HCT116 (cell line): ENCODE results near the gene HOXD8. TPM values are rescaled to one million over a fixed set of nuclear protein-coding genes. Genes with fewer than 3 reads are reported as not detected.

ENCODE experiments used
- ATAC-seq: fragments of 200-7000 bp; cut with Tn5 transposase; 2 replicates; pipeline ENCODE4 v1.9.1; 2020; ENCODE audit warnings: mild to moderate bottlenecking, moderate library complexity
- BruUV-seq: library from RNA; stranded (reverse); fragments of 400-500 nt; replicated peaks from 2 replicates; lab custom pipeline; 2021; lab: Mats Ljungman, UMichigan
- CTCF ChIA-PET: fragments of 300-600 bp; sonication (Branson Sonifier 250); formaldehyde crosslinking; loops from one replicate; lab custom pipeline; 2021; ENCODE audit warnings: antibody characterized with exemption; lab: Charles Lee
- POLR2A ChIA-PET: fragments of 300-600, 350-600 bp; sonication (Branson Sonifier 250); formaldehyde crosslinking; loops from one replicate; lab custom pipeline; 2021; ENCODE audit warnings: antibody characterized with exemption; lab: Charles Lee
- RAD21 ChIA-PET, 2 experiments: fragments of 300-600 bp; sonication (Branson Sonifier 250); formaldehyde crosslinking; loops; one replicate each; lab custom pipeline; 2023; ENCODE audit warnings: low total read pairs in 2 of 2; ENCODE audit not compliant: uncharacterized antibody in 2 of 2, unreplicated experiment in 2 of 2, low non-redundant PET in 1 of 2; lab: Charles Lee
- DNase-seq: peaks from one replicate; pipeline ENCODE4 v3.0.0-alpha.2; 2010; ENCODE audit warnings: low read depth, low spot score
- H2AFZ ChIP-seq: fragments of 200-600 bp; shearing (Covaris generic), sonication (generic); 2 replicates; pipeline ENCODE4 v1.6.1; 2017; ENCODE audit warnings: low read depth, mixed run types, mixed read lengths, antibody characterized with exemption, low read length; ENCODE audit not compliant: poor library complexity, severe bottlenecking
- H3K27ac ChIP-seq: 2 replicates; pipeline ENCODE4 v1.5.1; 2012; ENCODE audit warnings: low read depth, low read length
- H3K27me3 ChIP-seq: fragments of 200-600 bp; sonication (generic); 2 replicates; pipeline ENCODE4 v1.6.1; 2016; ENCODE audit warnings: mixed run types, low read length, mixed read lengths; ENCODE audit not compliant: insufficient read depth
- H3K36me3 ChIP-seq, 2 experiments: fragments of 200-500 bp in 1 of 2; fragments of 200-600 bp in 1 of 2; sonication (Bioruptor generic) in 1 of 2; sonication (generic) in 1 of 2; 2 replicates each; pipeline versions ENCODE4 v1.5.1 to v1.6.1; 2014 to 2016; ENCODE audit warnings: low read length in 2 of 2, inconsistent platforms in 1 of 2, mixed read lengths in 1 of 2, mixed run types in 1 of 2; ENCODE audit not compliant: insufficient read depth in 2 of 2, control insufficient read depth in 1 of 2
- H3K4me1 ChIP-seq, 2 experiments: fragments of 200-600 bp in 1 of 2; sonication (generic) in 1 of 2; 2 replicates each; pipeline versions ENCODE4 v1.5.1 to v1.6.1; 2012 to 2017; ENCODE audit warnings: low read length in 2 of 2, inconsistent platforms in 1 of 2, mild to moderate bottlenecking in 1 of 2, mixed read lengths in 1 of 2, mixed run types in 1 of 2, moderate library complexity in 1 of 2; ENCODE audit not compliant: insufficient read depth in 2 of 2, control insufficient read depth in 1 of 2
- H3K4me2 ChIP-seq: fragments of 200-600 bp; sonication (generic); 2 replicates; pipeline ENCODE4 v1.6.1; 2017; ENCODE audit warnings: mixed run types, low read length, mixed read lengths
- H3K4me3 ChIP-seq, 2 experiments: fragments of 200-600 bp in 1 of 2; sonication (generic) in 1 of 2; replicated peaks in 1 of 2; 2 replicates each; pipeline ENCODE4 v1.5.1; 2011 to 2016; ENCODE audit warnings: low read length in 2 of 2, control low read depth in 1 of 2, low read depth in 1 of 2, mild to moderate bottlenecking in 1 of 2, mixed read lengths in 1 of 2, mixed run types in 1 of 2
- H3K79me2 ChIP-seq: fragments of 200-600 bp; sonication (generic); 2 replicates; pipeline ENCODE4 v1.6.1; 2017; ENCODE audit warnings: mild to moderate bottlenecking, mixed run types, low read length, moderate library complexity, mixed read lengths; ENCODE audit not compliant: insufficient read depth
- H3K9ac ChIP-seq: fragments of 200-600 bp; sonication (generic); 2 replicates; pipeline ENCODE4 v1.6.1; 2016; ENCODE audit warnings: low read length, mixed read lengths
- H3K9me2 ChIP-seq: fragments of 200-600 bp; sonication (generic), shearing (Covaris generic); 2 replicates; pipeline ENCODE4 v1.6.1; 2017; ENCODE audit warnings: mixed run types, mild to moderate bottlenecking, moderate library complexity; ENCODE audit not compliant: insufficient read depth
- H3K9me3 ChIP-seq, 2 experiments: fragments of 200-500 bp in 1 of 2; fragments of 200-600 bp in 1 of 2; sonication (Bioruptor generic) in 1 of 2; sonication (generic) in 1 of 2; 2 replicates each; pipeline ENCODE4 v1.6.1; 2014 to 2017; ENCODE audit warnings: low read length in 2 of 2, mixed read lengths in 2 of 2, inconsistent platforms in 1 of 2, low read depth in 1 of 2, mild to moderate bottlenecking in 1 of 2, mixed run types in 1 of 2, moderate library complexity in 1 of 2; ENCODE audit not compliant: control insufficient read depth in 1 of 2, insufficient read depth in 1 of 2
- H4K20me1 ChIP-seq: fragments of 200-600 bp; sonication (generic), shearing (Covaris generic); 2 replicates; pipeline ENCODE4 v1.6.1; 2017; ENCODE audit warnings: mixed run types, mild to moderate bottlenecking, moderate library complexity; ENCODE audit not compliant: insufficient read depth
- ATF3 ChIP-seq: IDR thresholded peaks from 2 replicates; pipeline ENCODE4 v1.6.1; 2012
- CBX3 ChIP-seq: IDR thresholded peaks from 2 replicates; pipeline ENCODE4 v1.6.1; 2012; ENCODE audit warnings: low read depth
- EGR1 ChIP-seq: IDR thresholded peaks from 2 replicates; pipeline ENCODE4 v1.6.1; 2012; ENCODE audit warnings: low read depth
- ELF1 ChIP-seq: IDR thresholded peaks from 2 replicates; pipeline ENCODE4 v1.6.1; 2012; ENCODE audit warnings: low read depth, borderline replicate concordance
- EZH2 ChIP-seq: fragments of 200-600 bp; sonication (generic); IDR thresholded peaks from 2 replicates; pipeline ENCODE4 v1.6.1; 2017; ENCODE audit warnings: antibody characterized with exemption, mixed run types
- FOSL1 ChIP-seq: IDR thresholded peaks from 2 replicates; pipeline ENCODE4 v1.6.1; 2012; ENCODE audit warnings: low read depth
- JUND ChIP-seq: IDR thresholded peaks from 2 replicates; pipeline ENCODE4 v1.6.1; 2012
- POLR2A ChIP-seq: IDR thresholded peaks from 2 replicates; pipeline ENCODE4 v1.7.0; 2011; ENCODE audit warnings: borderline replicate concordance; ENCODE audit not compliant: insufficient read depth, insufficient read length; ENCODE audit errors: extremely low read depth
- POLR2AphosphoS5 ChIP-seq: IDR thresholded peaks from 2 replicates; pipeline ENCODE4 v1.6.1; 2011; ENCODE audit warnings: mild to moderate bottlenecking, low read depth, low read length, moderate library complexity
- RAD21 ChIP-seq: IDR thresholded peaks from 2 replicates; pipeline ENCODE4 v1.6.1; 2012; ENCODE audit warnings: low read depth, mild to moderate bottlenecking
- SIN3A ChIP-seq: IDR thresholded peaks from 2 replicates; pipeline ENCODE4 v1.6.1; 2012; ENCODE audit warnings: low read depth
- SP1 ChIP-seq: IDR thresholded peaks from 2 replicates; pipeline ENCODE4 v1.6.1; 2012; ENCODE audit warnings: low read depth
- SRF ChIP-seq: IDR thresholded peaks from 2 replicates; pipeline ENCODE4 v1.6.1; 2012; ENCODE audit warnings: low read depth
- TCF7L2 ChIP-seq: IDR thresholded peaks from 2 replicates; pipeline ENCODE4 v1.7.0; 2011; ENCODE audit warnings: borderline replicate concordance, inconsistent platforms; ENCODE audit not compliant: insufficient read depth, insufficient read length; ENCODE audit errors: extremely low read depth
- YY1 ChIP-seq: IDR thresholded peaks from 2 replicates; pipeline ENCODE4 v1.6.1; 2011; ENCODE audit warnings: low read length, low read depth, moderate library complexity, mild to moderate bottlenecking; ENCODE audit not compliant: insufficient replicate concordance; ENCODE audit errors: extremely low read depth
- ZBTB33 ChIP-seq: IDR thresholded peaks from 2 replicates; pipeline ENCODE4 v1.6.1; 2011; ENCODE audit warnings: mild to moderate bottlenecking, low read length, moderate library complexity; ENCODE audit not compliant: insufficient replicate concordance; ENCODE audit errors: extremely low read depth
- intact Hi-C: fragments of 100-400 bp; cut with micrococcal nuclease; formaldehyde crosslinking; loops from 2 replicates; pipeline ENCODE4 v1.10.0; 2022
- total RNA-seq: library from RNA; stranded (reverse); gene quantifications from one replicate; pipeline ENCODE4 v1.2.1, GENCODE V29; 2021; ENCODE audit not compliant: unreplicated experiment
- TF ChIP-seq, protein P1 (sequence below): IDR thresholded peaks from 2 replicates; pipeline ENCODE4 v1.6.1; 2012
- TF ChIP-seq, protein P2 (sequence below): IDR thresholded peaks from 2 replicates; pipeline ENCODE4 v1.6.1; 2012; ENCODE audit warnings: low read depth
- TF ChIP-seq, protein P3 (sequence below), 3 experiments: fragments of 200-600 bp in 1 of 3; sonication (generic) in 1 of 3; IDR thresholded peaks in 2 of 3; conservative IDR thresholded peaks in 1 of 3; 2 replicates each; pipeline ENCODE4 v1.5.1; 2012 to 2017; ENCODE audit warnings: low read depth in 2 of 3, low read length in 2 of 3, antibody characterized with exemption in 1 of 3, borderline replicate concordance in 1 of 3, control low read depth in 1 of 3, mild to moderate bottlenecking in 1 of 3, mixed read lengths in 1 of 3, mixed run types in 1 of 3, moderate library complexity in 1 of 3; ENCODE audit not compliant: insufficient read depth in 1 of 3

HOXD8 gene
- total RNA-seq, 1 experiment from 2014 or later: 6.0 TPM

GRCh38 chr2:176105730-176106580, 23.6 kb upstream of the HOXD8 start:
- H4K20me1 ChIP-seq: no peaks in the 10 kb centered on the region
- H3K9me2 ChIP-seq: no peaks in the 10 kb centered on the region
- ChIA-PET POLR2A (no interaction called here), RAD21 (no interaction called here), CTCF (interaction anchor here (1.4 kb wide), 1 partner anchor 8 kb away, joined by 3 read pairs; no protein-coding TSS in a partner anchor)
- intact Hi-C loops: no loop called here
- no TSS peak for BruUV-seq
- DNase-seq: no peak
- peaks cover 0 to 11% of the 10 kb centered on the region in 2 experiments; a peak in 1 of 4 replicates for H3K4me1 ChIP-seq
- H2AFZ ChIP-seq: peak overlapping the region; percentile 78
- peak overlapping the region; percentile 89 for H3K4me2 ChIP-seq
- no peak; the same call in 1 of the 2 replicates for ATAC-seq
- no peaks in the 10 kb centered on the region for H3K36me3 ChIP-seq
- no peak overlapping the region for H3K27ac ChIP-seq
- H3K4me3 ChIP-seq: peak overlapping the region in 1 of 2 experiments; percentile 56; a peak in 1 of 4 replicates
- no peaks in the 10 kb centered on the region for H3K79me2 ChIP-seq
- no peak overlapping the region for H3K9ac ChIP-seq
- H3K9me3 ChIP-seq: no peaks in the 10 kb centered on the region
- H3K27me3 ChIP-seq: no peaks in the 10 kb centered on the region
- no peak for TF ChIP-seq FOSL1
- no peak for TF ChIP-seq SRF
- no peak for TF ChIP-seq RAD21
- TF ChIP-seq, protein P1, sequence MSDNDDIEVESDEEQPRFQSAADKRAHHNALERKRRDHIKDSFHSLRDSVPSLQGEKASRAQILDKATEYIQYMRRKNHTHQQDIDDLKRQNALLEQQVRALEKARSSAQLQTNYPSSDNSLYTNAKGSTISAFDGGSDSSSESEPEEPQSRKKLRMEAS: no peak
- no peak for TF ChIP-seq JUND
- TF ChIP-seq ZBTB33: no peak
- TF ChIP-seq, protein P2, sequence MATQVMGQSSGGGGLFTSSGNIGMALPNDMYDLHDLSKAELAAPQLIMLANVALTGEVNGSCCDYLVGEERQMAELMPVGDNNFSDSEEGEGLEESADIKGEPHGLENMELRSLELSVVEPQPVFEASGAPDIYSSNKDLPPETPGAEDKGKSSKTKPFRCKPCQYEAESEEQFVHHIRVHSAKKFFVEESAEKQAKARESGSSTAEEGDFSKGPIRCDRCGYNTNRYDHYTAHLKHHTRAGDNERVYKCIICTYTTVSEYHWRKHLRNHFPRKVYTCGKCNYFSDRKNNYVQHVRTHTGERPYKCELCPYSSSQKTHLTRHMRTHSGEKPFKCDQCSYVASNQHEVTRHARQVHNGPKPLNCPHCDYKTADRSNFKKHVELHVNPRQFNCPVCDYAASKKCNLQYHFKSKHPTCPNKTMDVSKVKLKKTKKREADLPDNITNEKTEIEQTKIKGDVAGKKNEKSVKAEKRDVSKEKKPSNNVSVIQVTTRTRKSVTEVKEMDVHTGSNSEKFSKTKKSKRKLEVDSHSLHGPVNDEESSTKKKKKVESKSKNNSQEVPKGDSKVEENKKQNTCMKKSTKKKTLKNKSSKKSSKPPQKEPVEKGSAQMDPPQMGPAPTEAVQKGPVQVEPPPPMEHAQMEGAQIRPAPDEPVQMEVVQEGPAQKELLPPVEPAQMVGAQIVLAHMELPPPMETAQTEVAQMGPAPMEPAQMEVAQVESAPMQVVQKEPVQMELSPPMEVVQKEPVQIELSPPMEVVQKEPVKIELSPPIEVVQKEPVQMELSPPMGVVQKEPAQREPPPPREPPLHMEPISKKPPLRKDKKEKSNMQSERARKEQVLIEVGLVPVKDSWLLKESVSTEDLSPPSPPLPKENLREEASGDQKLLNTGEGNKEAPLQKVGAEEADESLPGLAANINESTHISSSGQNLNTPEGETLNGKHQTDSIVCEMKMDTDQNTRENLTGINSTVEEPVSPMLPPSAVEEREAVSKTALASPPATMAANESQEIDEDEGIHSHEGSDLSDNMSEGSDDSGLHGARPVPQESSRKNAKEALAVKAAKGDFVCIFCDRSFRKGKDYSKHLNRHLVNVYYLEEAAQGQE: no peak
- TF ChIP-seq ELF1: no peak
- TF ChIP-seq, protein P3, sequence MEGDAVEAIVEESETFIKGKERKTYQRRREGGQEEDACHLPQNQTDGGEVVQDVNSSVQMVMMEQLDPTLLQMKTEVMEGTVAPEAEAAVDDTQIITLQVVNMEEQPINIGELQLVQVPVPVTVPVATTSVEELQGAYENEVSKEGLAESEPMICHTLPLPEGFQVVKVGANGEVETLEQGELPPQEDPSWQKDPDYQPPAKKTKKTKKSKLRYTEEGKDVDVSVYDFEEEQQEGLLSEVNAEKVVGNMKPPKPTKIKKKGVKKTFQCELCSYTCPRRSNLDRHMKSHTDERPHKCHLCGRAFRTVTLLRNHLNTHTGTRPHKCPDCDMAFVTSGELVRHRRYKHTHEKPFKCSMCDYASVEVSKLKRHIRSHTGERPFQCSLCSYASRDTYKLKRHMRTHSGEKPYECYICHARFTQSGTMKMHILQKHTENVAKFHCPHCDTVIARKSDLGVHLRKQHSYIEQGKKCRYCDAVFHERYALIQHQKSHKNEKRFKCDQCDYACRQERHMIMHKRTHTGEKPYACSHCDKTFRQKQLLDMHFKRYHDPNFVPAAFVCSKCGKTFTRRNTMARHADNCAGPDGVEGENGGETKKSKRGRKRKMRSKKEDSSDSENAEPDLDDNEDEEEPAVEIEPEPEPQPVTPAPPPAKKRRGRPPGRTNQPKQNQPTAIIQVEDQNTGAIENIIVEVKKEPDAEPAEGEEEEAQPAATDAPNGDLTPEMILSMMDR (IDR thresholded peaks at IDR 0.05 in 2 of 3, conservative IDR thresholded peaks at IDR 0.05 in 1 of 3; ENCODE audit: borderline replicate concordance in 1 of 3, insufficient read depth in 1 of 3, low read depth in 2 of 3, low read length in 2 of 3): no peak
- no peak for TF ChIP-seq POLR2A
- TF ChIP-seq SP1: no peak
- TF ChIP-seq ATF3: no peak
- TF ChIP-seq CBX3: no peak
- TF ChIP-seq YY1: no peak
- no peak for TF ChIP-seq EGR1
- no peak for TF ChIP-seq EZH2
- no peak for TF ChIP-seq POLR2AphosphoS5
- no peak for TF ChIP-seq SIN3A
- TF ChIP-seq TCF7L2: no peak
